Lower leg skin (tissue), 3 donors: Measurements from ENCODE around the gene SCLY.

Experiments
- POLR2A ChIP-seq, 2 donors: fragments of 450-650 bp; IDR thresholded peaks; one replicate each; pipeline ENCODE4 v1.6.1; 2016 to 2017; ENCODE audit warnings: antibody characterized with exemption in 2 of 2, mild to moderate bottlenecking in 1 of 2, moderate library complexity in 1 of 2
- TF ChIP-seq, protein P1 (sequence below), 3 donors: fragments of 450-650 bp; IDR thresholded peaks; one replicate each; pipeline ENCODE4 v1.5.1; 2016; ENCODE audit warnings: antibody characterized with exemption in 3 of 3, mild to moderate bottlenecking in 3 of 3, moderate library complexity in 2 of 3

DNA sequence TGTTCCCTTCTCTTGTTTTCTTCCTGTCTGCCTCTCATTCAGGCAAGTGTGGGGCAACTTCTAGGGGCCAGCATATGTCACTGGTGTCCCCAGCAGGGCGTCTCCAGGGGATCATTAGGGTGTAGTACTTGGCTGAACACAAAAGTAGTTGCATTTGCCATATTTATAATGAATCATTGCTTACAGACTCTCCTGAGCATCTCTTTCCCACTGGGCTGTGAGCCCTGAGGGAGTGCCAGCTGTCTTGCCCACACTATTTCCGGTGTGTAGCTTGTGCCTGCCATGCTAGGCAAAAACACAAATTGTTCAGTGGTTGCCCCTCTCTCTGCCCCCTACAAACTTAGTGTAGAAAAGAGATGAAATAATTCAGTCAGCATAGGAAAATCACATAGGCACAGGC lies 40.8 kb upstream of the SCLY start:
- TF ChIP-seq, protein P1, sequence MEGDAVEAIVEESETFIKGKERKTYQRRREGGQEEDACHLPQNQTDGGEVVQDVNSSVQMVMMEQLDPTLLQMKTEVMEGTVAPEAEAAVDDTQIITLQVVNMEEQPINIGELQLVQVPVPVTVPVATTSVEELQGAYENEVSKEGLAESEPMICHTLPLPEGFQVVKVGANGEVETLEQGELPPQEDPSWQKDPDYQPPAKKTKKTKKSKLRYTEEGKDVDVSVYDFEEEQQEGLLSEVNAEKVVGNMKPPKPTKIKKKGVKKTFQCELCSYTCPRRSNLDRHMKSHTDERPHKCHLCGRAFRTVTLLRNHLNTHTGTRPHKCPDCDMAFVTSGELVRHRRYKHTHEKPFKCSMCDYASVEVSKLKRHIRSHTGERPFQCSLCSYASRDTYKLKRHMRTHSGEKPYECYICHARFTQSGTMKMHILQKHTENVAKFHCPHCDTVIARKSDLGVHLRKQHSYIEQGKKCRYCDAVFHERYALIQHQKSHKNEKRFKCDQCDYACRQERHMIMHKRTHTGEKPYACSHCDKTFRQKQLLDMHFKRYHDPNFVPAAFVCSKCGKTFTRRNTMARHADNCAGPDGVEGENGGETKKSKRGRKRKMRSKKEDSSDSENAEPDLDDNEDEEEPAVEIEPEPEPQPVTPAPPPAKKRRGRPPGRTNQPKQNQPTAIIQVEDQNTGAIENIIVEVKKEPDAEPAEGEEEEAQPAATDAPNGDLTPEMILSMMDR (IDR thresholded peaks at IDR 0.05) = no peak
- TF ChIP-seq POLR2A (IDR thresholded peaks at IDR 0.05) = no peak
